AML-193 (cell line): ENCODE data around the gene DALRD3.

Experiments used
- DNase-seq, 2 experiments: peaks; one replicate each; lab custom pipeline; 2025; lab: John Stamatoyannopoulos, UW

DALRD3 gene

DNA sequence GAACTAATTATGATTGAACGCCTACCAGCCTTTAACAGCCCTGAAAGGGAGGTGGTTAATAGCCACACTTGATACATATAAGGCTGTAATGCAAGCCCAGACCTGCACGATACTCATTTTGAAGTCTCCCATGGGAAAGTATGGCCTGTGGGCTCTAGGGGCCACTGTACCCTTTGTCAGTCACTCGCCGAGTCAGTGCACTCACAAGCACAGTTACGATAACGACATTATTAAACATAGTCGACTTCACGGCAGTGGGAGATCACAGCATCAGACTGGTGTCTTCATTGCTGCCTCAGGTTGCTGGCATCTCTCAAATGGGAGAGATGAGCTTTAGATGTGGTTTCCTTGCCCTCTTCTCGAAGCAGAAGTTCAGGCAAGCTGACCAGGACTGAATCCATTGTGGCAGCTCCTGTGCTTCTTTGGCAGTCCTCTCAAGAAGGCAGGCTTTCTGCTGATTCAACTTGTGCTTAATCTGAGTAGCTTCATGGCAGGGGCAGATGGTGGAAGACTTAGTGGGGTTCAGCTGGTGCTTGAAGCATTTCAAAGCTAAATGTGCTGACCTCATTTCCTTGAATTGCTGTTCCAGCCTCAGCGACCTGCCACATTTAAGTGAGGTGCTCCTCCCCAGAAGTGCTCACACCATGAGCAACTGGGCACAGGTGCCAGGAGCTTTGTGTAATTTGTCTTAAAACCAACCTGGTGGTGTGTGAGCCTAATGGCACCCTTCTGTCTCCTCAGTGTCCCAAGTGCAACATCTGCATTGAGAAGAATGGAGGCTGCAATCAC lies 44.1 kb downstream of the DALRD3 start:
- DNase-seq: no peak

DNA sequence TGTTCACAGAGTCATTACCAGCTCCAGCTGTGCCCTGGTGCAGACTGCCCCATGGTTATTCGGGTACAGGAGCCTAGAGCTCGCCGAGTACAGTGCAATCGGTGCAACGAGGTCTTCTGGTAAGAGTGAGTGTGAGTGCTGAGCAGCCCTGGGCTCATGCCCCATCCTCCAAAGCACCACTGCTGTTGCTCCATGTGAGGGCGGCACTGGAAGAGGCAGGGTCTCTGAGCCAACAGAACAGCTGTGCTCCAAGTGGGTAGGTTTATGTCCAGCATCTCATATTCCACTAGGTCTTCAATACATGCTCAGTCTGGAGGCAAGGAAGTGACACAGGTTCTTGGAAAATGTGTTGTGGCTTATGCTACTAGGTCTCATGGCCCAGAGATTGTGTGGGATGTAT lies 47.8 kb downstream of the DALRD3 start:
- DNase-seq: no peak

DNA sequence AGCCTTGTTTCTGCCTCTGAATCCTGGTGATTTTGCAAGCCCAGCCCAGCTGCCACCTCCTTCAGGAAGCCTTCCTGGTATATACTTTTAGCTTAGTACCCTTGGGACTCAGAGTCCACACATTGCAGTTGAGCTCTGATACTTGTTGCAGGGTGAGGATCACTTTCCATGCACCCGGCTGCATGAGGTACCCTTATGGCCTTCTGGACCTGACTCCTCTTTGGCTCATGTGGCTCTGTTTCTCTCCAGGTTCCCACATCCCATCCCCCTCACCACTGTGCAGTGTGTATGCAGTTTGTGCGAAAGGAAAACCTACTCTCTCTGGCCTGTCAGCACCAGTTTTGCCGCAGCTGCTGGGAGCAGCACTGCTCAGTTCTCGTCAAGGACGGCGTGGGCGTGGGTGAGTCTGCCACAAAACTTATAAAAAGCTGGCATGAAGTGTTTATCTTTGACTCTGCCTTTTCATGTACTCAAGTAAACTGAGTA lies 51.5 kb downstream of the DALRD3 start:
- no peak for DNase-seq

DNA sequence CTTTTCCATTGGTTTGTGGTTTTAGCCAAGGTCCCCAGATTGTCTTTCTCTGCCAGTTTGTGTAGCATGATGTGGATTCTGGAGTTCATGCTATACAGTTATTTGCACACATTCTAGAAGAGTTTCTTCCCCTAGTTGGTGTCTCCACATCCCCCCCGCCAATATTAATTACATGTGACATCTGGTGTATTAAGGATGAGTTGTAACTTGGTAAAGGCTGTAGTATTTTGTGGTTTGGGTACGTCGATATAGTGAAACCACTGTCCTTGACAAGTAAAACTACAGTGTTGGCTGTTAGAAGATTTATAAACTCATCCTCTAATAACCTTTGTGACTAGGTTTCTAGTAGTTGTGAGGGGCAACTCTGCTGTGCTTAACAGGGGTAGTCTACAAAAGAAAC lies 52.0 kb downstream of the DALRD3 start:
- no peak for DNase-seq
